Neural crest cell (in vitro differentiated cells): Measurements from ENCODE around the gene ARHGAP36. TPM values are rescaled to one million over a fixed set of nuclear protein-coding genes. Genes with fewer than 3 reads are reported as not detected.

Experiments used
- DNase-seq: peaks from one replicate; pipeline ENCODE4 v3.0.0; 2021; ENCODE audit warnings: low read depth, mixed read lengths, low spot score
- H3K27ac Mint-ChIP-seq: one replicate; pipeline ENCODE4 v1.8.0; 2021; ENCODE audit warnings: mild to moderate bottlenecking, mixed read lengths; ENCODE audit not compliant: unreplicated experiment
- H3K27me3 Mint-ChIP-seq: 2 replicates; pipeline ENCODE4 v1.8.0; 2021; ENCODE audit warnings: low read depth, mild to moderate bottlenecking, mixed read lengths
- H3K36me3 Mint-ChIP-seq: 2 replicates; pipeline ENCODE4 v1.8.0; 2021; ENCODE audit warnings: low read depth, mild to moderate bottlenecking, mixed read lengths
- H3K4me1 Mint-ChIP-seq: 2 replicates; pipeline ENCODE4 v1.8.0; 2021; ENCODE audit warnings: mixed read lengths
- H3K4me3 Mint-ChIP-seq: one replicate; pipeline ENCODE4 v1.8.0; 2021; ENCODE audit warnings: mild to moderate bottlenecking, mixed read lengths
- H3K9me3 Mint-ChIP-seq: 2 replicates; pipeline ENCODE4 v1.8.0; 2021; ENCODE audit warnings: mixed read lengths
- CTCF ChIP-seq: fragments of 200-600 bp; sonication (generic); conservative IDR thresholded peaks from 2 replicates; pipeline ENCODE4 v1.5.0; 2021; ENCODE audit warnings: antibody characterized with exemption, mild to moderate bottlenecking
- total RNA-seq: library from RNA; stranded (reverse); gene quantifications from 2 replicates; pipeline ENCODE4 v1.2.1, GENCODE V29; 2021

The ARHGAP36 gene
- total RNA-seq, 1 donor from 2014 or later = 2.4 TPM

GRCh38 chrX:131066237-131066636 lies 8.1 kb downstream of the ARHGAP36 start:
- Mint-ChIP-seq H3K9me3 (no peaks in the 10 kb centered on the region), H3K4me1 (peaks cover 9% of the 10 kb centered on the region), H3K36me3 (no peaks in the 10 kb centered on the region), H3K27me3 (peaks cover 15% of the 10 kb centered on the region), H3K27ac (no peak overlapping the region), H3K4me3 (peak overlapping the region; percentile 8)
- DNase-seq = no peak
- TF ChIP-seq CTCF = no peak

- no peak for TF ChIP-seq CTCF
- Mint-ChIP-seq H3K4me3 (no peak overlapping the region), H3K9me3 (no peaks in the 10 kb centered on the region), H3K36me3 (no peaks in the 10 kb centered on the region), H3K27me3 (peaks cover 5% of the 10 kb centered on the region), H3K27ac (no peak overlapping the region), H3K4me1 (peaks cover 9% of the 10 kb centered on the region)
- no peak for DNase-seq
These were observed 9.1 kb downstream of the ARHGAP36 start for GRCh38 chrX:131067216-131067615.

GRCh38 chrX:131067846-131068745 lies 9.9 kb downstream of the ARHGAP36 start:
- H3K27me3 Mint-ChIP-seq = no peaks in the 10 kb centered on the region
- no peak overlapping the region for H3K4me3 Mint-ChIP-seq
- TF ChIP-seq CTCF = no peak
- H3K9me3 Mint-ChIP-seq = no peaks in the 10 kb centered on the region
- H3K4me1 Mint-ChIP-seq = peaks cover 9% of the 10 kb centered on the region
- H3K27ac Mint-ChIP-seq = no peak overlapping the region
- no peak for DNase-seq
- H3K36me3 Mint-ChIP-seq = no peaks in the 10 kb centered on the region

- peak; percentile 77 for DNase-seq
- Mint-ChIP-seq H3K36me3 (no peaks in the 10 kb centered on the region), H3K4me1 (peaks cover 9% of the 10 kb centered on the region), H3K4me3 (no peak overlapping the region), H3K27ac (no peak overlapping the region), H3K27me3 (no peaks in the 10 kb centered on the region), H3K9me3 (no peaks in the 10 kb centered on the region)
- peak; percentile 81 for TF ChIP-seq CTCF
These were observed 11.0 kb downstream of the ARHGAP36 start for GRCh38 chrX:131068945-131069719.

- Mint-ChIP-seq H3K36me3 (no peaks in the 10 kb centered on the region), H3K9me3 (no peaks in the 10 kb centered on the region), H3K27me3 (peaks cover 3% of the 10 kb centered on the region), H3K27ac (no peak overlapping the region), H3K4me3 (no peak overlapping the region), H3K4me1 (no peaks in the 10 kb centered on the region)
- TF ChIP-seq CTCF = no peak
- no peak for DNase-seq
These were observed 14.9 kb downstream of the ARHGAP36 start for GRCh38 chrX:131072871-131073571.
